SK-N-SH treated with all-trans-retinoic acid at 6 μM for 48 hours (cell line): ENCODE results near the gene KATNA1.

Experiments used
- ESRRG ChIP-seq: fragments of 250-450 bp; sonication (Bioruptor Pico); IDR thresholded peaks from 2 replicates; pipeline ENCODE4 v1.6.1; 2021; ENCODE audit warnings: mild to moderate bottlenecking
- GLIS3 ChIP-seq: fragments of 250-450 bp; sonication (Bioruptor Pico); IDR thresholded peaks from 2 replicates; pipeline ENCODE4 v1.5.0; 2020; ENCODE audit warnings: mild to moderate bottlenecking, moderate library complexity
- OSR1 ChIP-seq: fragments of 250-450 bp; sonication (Bioruptor Pico); IDR thresholded peaks from 2 replicates; pipeline ENCODE4 v1.8.0; 2022; ENCODE audit warnings: moderate library complexity, mild to moderate bottlenecking, inconsistent platforms
- ZC3H10 ChIP-seq: fragments of 250-450 bp; sonication (Bioruptor Pico); IDR thresholded peaks from 2 replicates; pipeline ENCODE4 v1.5.1; 2021; ENCODE audit warnings: mild to moderate bottlenecking, moderate library complexity
- ZFP3 ChIP-seq: fragments of 250-450 bp; sonication (Bioruptor Pico); IDR thresholded peaks from 2 replicates; pipeline ENCODE4 v1.5.0; 2020; ENCODE audit warnings: mild to moderate bottlenecking, moderate library complexity
- ZFP30 ChIP-seq: fragments of 450-650 bp; formaldehyde crosslinking; IDR thresholded peaks from 2 replicates; pipeline ENCODE4 v1.5.0; 2022; ENCODE audit warnings: mild to moderate bottlenecking, moderate library complexity
- ZNF565 ChIP-seq: fragments of 450-650 bp; formaldehyde crosslinking; conservative IDR thresholded peaks from 2 replicates; pipeline ENCODE4 v1.5.0; 2020; ENCODE audit warnings: low read depth, mild to moderate bottlenecking, moderate library complexity
- ZNF8 ChIP-seq: fragments of 450-650 bp; formaldehyde crosslinking; IDR thresholded peaks from 2 replicates; pipeline ENCODE4 v1.5.0; 2020; ENCODE audit warnings: mild to moderate bottlenecking, moderate library complexity
- TF ChIP-seq, protein P1 (sequence below): fragments of 250-450 bp; sonication (Bioruptor Pico); IDR thresholded peaks from 2 replicates; pipeline ENCODE4 v1.5.1; 2020; ENCODE audit warnings: low read depth, mild to moderate bottlenecking, moderate library complexity
- TF ChIP-seq, protein P2 (sequence below): fragments of 250-450 bp; sonication (Bioruptor Pico); IDR thresholded peaks from 2 replicates; pipeline ENCODE4 v1.8.0; 2021; ENCODE audit warnings: low read depth, mild to moderate bottlenecking, moderate library complexity, borderline replicate concordance
- TF ChIP-seq, protein P3 (sequence below): fragments of 250-450 bp; sonication (Bioruptor Pico); IDR thresholded peaks from 2 replicates; pipeline ENCODE4 v1.8.0; 2020; ENCODE audit warnings: mild to moderate bottlenecking, moderate library complexity, borderline replicate concordance

DNA sequence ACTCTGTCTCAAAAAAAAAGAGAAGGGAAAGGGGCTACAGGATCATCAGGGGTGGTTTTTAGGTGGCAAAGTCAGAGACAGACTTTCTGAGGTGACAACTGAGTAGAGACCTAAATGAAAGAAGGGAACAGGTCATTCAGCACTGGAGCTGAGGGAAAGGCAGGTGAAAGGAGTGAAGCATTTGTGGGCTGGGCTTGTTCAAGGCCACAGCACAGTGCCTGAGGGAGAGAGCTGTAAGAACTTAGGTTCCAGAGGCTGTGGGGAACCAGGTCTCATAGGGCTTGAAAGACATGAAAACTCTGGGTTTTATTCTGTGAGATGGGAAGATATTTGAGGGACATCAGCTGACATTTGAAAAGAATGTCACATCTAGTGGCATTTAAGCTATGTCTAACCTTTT lies 20.8 kb downstream of the KATNA1 start:
- TF ChIP-seq OSR1 (no peak), GLIS3 (CRISPR knock-in tag) (no peak), ZFP3 (no peak), ZFP30 (CRISPR knock-in tag) (no peak), ESRRG (CRISPR knock-in tag) (no peak), ZNF8 (CRISPR knock-in tag) (no peak), ZNF565 (no peak), ZC3H10 (CRISPR knock-in tag) (no peak)
- TF ChIP-seq, protein P1, sequence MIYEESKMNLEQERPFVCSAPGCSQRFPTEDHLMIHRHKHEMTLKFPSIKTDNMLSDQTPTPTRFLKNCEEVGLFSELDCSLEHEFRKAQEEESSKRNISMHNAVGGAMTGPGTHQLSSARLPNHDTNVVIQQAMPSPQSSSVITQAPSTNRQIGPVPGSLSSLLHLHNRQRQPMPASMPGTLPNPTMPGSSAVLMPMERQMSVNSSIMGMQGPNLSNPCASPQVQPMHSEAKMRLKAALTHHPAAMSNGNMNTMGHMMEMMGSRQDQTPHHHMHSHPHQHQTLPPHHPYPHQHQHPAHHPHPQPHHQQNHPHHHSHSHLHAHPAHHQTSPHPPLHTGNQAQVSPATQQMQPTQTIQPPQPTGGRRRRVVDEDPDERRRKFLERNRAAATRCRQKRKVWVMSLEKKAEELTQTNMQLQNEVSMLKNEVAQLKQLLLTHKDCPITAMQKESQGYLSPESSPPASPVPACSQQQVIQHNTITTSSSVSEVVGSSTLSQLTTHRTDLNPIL, result no peak
- TF ChIP-seq, protein P2, sequence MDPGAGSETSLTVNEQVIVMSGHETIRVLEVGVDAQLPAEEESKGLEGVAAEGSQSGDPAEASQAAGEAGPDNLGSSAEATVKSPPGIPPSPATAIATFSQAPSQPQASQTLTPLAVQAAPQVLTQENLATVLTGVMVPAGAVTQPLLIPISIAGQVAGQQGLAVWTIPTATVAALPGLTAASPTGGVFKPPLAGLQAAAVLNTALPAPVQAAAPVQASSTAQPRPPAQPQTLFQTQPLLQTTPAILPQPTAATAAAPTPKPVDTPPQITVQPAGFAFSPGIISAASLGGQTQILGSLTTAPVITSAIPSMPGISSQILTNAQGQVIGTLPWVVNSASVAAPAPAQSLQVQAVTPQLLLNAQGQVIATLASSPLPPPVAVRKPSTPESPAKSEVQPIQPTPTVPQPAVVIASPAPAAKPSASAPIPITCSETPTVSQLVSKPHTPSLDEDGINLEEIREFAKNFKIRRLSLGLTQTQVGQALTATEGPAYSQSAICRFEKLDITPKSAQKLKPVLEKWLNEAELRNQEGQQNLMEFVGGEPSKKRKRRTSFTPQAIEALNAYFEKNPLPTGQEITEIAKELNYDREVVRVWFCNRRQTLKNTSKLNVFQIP, result no peak
- TF ChIP-seq, protein P3, sequence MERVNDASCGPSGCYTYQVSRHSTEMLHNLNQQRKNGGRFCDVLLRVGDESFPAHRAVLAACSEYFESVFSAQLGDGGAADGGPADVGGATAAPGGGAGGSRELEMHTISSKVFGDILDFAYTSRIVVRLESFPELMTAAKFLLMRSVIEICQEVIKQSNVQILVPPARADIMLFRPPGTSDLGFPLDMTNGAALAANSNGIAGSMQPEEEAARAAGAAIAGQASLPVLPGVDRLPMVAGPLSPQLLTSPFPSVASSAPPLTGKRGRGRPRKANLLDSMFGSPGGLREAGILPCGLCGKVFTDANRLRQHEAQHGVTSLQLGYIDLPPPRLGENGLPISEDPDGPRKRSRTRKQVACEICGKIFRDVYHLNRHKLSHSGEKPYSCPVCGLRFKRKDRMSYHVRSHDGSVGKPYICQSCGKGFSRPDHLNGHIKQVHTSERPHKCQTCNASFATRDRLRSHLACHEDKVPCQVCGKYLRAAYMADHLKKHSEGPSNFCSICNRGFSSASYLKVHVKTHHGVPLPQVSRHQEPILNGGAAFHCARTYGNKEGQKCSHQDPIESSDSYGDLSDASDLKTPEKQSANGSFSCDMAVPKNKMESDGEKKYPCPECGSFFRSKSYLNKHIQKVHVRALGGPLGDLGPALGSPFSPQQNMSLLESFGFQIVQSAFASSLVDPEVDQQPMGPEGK (CRISPR knock-in tag), result no peak
